ENCODE measurements around the gene GPR148.

The GPR148 gene

DNA sequence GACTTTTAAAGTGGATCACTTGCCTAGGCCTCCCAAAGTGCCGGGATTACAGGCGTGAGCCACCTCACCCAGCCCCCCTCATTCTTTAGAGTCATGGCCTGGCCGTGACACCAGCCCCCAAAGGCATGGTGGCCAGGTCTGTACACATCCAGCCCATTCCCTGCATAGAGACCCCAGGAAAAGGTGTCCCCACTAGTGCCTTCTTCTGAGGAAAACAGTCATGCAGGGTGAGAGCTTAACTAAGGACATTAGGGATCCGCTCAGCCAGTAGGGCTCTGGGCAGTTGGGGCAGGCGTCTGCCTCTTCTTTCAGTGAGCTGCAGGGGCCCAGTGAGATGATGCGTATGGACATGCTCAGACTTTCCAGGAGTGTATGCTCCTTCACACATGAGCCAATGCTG lies 20.8 kb downstream of the GPR148 start:
- DNase-seq (ENCODE audit: low spot score): no peak

DNA sequence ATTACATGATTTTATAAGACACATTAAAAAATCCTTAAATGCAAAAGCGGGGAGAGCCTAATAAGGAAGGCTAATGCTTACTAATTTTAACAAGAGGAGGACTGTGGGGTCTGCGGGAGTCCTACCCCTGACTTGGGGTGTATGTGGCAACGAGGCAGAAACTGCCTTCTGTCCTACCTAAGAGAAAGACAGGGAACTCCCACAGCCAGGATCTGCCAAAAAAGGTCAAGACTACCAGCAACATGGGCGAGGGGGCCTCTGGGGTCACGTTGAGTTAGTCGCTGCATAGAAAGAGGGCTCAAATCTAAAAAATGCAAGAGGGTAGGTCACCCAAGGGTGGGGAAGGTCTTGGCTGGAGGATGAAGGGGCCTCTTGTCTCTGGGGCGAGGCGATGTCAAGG lies 25.9 kb downstream of the GPR148 start:
- DNase-seq (ENCODE audit: low spot score): no peak

DNA sequence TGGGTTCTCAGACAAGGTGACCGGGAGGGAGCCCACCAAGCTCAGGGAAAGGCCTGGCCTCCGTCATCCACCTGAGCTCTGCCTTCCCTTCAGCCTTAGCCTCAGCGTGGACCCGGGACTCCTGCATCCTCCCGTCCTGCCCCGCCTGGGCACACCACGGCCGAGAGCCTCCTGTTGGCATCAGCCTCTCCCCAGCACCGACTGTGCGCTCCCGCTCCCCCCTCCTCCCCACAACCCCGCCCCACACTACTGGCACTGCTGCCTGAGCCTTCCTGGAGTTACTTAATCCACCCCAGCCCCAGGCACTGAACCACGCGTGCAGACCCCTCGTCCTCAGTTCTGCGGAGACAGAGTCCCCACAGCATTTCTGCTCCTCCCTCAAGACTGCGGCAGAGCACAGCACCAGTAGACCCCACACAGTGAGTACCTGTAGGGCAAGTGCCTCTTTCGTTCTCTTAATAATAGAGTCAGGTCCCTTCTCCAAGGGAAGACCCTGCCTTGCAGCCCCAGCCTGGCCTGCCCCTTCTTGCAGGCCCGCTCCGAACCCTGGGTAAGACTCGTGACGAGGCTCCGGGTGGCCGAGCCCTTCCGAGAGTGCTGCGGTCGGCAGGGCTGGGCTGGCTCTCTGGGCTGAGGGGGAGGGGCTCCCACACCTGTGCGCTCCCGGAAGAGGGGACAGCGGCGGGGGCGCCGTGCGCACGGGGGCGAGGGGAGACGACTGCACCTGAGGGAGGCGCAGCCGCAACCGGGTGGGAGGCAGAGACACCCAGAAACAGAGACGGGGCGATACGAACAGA lies 26.6 kb downstream of the GPR148 start, which contains the start of gene AMER3:
AMER3 (plus strand) TSS at position 285 of the 797 bp plus-strand sequence. CDS start 6,533 bp downstream, outside the sequence.
- no peak for DNase-seq (ENCODE audit: low spot score)

DNA sequence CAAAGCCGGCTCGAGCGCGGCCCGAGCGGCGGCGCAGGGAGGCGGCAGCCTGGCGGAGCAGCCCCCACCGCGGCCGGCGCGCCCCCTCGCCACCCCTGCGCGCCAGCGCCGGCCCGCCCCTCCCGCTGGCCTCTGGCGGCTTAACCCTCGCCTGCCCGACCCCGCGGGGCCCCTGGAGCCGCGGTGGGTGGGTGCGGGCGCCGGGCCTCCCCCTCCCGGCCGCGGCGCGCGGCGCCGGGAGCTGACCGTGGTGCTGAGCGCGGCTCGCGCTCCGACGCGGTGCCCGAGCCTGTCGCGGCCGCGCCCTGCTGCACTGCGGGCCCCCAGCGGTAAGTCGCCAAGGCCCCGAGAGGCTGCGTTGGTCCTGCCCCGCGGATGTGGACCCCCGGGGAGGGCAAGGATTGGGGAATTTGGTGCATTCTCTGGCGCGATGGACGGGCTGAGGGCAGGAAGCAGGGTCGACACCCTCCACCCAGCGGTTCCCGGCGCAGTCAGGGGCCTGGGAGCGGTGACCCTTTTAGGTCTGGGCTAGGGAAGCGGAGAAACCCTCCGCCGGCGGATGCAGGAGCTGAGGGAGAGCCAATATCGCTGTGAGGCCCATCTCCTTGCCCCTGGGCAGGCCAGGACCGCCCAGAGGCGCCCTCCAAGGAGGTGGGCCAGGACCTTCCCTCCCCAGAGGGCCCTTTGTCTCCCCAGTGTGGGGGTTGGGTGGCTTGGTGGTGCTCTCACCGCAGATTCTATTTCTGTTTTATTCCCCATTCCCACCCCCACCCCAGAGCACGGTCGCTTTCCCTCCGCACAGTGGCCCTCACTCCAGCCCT lies 27.4 kb downstream of the GPR148 start:
- peak; percentile 17 for DNase-seq (ENCODE audit: low spot score)

DNA sequence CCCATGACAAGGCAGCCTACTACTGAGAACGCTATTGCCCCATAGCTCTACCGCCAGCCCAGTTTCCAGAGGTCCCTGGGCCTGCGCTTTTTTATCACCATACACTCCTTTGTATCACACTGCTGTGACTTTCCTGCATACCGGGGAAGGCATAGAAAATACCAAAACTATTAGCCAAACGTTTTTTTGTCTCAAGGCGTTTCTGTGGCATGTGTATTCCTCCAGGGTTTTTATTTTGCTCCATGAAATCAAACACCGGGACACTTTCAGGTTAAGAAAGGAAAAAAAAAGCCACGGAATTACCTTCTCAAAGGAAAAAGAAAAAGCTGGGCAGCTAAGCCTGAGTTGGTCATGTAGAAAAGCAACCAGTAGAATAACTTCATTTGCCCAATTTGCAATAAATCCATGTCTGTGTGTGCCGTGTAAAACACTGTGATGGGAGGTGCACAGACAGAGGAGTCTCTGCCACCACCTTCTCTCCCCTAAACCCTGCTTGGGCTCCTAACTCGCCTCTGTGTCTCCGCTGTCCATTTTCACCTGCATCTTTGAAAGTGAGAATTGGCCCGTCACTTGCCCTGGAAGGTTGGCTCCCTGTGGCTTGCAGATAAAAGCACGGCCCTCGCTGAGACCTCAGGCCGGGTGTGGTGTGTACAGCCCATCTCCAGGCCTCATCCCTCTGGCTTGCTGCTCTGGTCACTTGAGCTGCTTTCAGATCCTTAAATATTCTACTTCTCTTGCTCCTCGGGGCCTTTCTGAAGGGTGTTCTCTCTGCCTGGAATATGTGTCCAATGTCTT lies 28.2 kb downstream of the GPR148 start:
- DNase-seq (ENCODE audit: low spot score): no peak

DNA sequence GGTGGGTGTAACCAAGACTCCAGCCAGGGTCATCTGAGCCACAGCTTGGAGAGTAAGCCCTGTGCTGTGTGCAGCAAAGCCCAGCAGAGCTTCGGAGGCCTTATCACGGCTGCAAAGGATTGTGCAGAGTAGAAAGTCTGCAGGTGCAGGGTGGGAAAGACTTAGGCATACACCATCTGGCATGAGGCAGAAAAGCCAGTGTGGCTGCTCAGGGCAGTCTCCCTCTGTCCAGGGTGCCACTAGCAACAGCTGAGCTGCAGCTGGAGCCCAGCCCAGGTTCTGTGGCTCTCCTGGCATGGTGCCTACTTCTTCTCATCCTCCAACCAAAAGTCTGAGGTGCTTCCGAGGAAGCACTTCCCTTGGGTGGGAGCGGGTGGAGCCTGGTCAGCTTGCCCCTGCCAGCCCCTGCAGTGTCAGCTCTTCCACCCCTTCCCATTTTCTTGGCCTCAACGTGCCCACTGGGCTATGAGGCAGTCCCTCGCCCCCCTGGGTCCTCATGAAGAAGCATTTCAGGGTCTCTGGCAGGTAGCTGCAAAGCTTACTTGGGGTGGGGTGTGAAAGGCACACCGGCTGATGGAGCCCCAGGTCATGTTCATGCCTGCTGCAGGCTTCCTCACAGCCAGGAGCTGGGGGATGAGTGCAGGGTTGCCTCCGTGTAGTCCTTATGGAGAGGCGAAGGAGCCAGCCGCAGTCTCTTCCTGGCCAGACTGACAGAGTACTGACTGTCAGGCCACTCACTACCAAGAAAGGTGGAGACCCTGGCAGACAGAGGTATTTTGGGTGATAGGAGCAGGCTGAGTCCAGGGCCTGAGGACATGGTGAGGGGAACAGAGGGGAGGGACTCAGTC lies 31.3 kb downstream of the GPR148 start:
- DNase-seq (ENCODE audit: low spot score): no peak

DNA sequence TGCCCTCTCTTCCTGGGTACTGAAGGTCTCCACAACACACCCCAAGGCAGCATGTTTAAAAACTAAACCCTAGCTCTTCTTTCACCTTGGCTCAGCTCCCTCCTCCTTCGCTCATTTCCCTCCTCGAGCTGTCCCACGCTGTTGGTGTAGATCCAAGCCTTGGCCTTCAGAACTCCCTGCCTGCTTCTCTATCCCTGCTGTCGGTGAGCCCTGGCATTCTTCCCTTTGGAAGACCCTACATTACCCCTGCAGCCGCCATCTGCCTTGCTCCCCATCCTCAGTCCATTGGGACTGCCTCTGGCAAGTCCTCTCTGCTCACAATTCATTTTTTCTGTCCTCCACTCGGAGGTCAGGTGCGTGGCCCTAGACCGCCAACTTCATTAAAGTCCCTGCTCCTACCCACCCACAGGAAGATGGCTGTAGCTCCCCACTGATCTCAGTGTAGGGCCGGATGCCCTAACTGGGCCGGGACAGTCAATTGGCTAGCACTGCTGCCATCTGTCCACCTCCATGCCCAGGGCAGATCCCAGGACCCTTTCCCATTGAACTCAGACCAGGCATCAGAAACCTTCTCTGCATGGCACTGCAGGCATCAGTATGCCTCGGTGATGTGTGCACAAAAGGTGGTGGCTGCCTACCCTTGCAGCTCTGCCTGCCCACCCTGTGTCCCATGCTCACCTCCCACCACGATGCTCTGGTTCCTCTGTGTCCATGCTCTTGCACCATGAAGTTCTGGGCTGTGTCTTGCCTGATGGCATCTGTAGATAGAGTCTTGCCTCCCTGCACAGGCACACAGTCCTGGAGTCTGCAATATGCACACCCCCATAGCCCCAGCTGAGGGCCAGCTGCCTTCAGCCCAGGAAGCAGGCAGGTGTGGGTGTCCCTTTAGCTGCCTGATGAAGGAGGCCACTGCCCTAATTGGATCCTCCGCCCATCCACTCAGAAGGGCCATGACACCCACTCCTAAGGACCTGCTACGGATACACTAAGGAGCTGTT lies 32.2 kb downstream of the GPR148 start:
- no peak for DNase-seq (ENCODE audit: low spot score)

DNA sequence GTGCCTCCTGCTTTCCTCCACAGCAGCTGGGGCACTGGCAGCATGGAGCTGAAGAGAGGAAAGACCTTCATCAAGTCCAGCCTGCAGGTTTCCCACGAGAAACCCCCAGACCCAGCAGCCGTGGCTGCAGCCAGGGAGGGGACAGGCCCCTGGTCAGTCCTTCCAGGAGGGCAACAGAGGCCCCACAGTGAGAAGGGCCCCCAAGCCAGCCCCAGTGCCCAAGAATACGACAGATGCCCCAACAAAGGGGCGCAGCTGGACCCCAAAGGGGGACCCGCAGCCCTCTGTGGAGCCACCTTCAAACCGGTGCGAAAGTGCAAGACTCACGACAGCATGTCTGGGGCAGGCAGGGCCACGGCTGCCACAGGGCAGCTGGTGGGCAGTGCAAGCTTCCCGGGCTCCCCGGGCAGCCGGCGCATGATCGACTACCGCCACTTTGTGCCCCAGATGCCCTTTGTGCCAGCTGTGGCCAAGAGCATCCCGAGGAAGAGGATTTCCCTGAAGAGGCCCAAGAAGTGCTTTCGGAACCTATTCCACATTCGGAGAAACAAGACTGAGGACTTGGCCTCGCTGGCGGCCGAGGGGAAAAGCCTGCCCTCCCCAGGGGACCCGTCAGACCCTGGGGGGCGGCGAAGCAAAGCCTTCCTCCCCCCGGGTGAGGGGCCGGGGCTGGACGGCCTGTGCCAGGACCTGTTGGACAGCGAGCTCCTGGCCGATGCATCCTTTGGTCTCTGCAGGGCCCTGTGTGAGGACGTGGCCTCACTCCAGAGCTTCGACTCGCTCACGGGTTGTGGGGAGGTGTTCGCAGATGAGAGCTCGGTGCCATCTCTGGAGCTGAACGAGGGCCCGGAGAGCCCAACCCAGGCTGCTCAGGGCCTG lies 33.4 kb downstream of the GPR148 start:
- DNase-seq (ENCODE audit: low spot score): no peak

DNA sequence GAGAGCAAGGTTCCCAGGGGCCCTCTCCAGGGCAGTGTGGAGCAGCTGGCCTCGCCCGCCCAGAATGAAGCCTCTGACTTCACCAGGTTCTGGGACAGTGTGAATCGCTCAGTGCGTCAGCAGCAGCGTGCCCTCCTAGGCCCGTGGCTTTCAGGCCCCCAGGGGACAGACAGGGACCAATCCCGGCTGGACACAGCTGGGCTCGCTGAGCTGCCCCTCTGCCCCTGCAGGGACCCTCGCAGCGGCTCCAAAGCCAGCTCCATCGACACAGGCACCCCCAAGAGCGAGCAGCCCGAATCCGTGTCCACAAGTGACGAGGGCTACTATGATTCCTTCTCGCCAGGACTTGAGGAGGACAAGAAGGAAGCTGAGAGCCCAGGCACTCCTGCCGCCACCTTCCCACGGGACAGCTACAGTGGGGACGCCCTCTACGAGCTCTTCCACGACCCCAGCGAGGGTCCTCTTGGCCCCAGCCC lies 34.1 kb downstream of the GPR148 start:
- DNase-seq (ENCODE audit: low spot score): no peak

DNA sequence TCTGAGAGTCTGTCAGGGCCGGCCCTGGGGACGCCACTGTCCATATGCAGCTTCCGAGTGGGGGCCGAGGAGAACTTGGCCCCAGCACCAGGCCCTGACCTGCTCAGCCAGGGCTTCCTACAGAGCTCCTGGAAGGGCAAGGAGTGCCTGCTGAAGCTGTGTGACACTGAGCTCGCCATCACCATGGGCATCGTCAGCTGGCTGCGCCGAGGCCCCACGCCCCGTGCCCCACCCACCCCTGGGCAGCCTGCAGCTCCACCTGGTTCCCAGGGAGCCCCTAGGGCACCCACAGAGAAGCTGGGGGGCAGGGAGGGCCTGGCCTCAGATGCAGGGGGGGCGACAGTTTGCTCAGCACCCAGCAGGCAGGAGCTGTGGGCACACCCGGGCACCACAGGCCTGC lies 34.5 kb downstream of the GPR148 start:
- DNase-seq (ENCODE audit: low spot score): no peak

DNA sequence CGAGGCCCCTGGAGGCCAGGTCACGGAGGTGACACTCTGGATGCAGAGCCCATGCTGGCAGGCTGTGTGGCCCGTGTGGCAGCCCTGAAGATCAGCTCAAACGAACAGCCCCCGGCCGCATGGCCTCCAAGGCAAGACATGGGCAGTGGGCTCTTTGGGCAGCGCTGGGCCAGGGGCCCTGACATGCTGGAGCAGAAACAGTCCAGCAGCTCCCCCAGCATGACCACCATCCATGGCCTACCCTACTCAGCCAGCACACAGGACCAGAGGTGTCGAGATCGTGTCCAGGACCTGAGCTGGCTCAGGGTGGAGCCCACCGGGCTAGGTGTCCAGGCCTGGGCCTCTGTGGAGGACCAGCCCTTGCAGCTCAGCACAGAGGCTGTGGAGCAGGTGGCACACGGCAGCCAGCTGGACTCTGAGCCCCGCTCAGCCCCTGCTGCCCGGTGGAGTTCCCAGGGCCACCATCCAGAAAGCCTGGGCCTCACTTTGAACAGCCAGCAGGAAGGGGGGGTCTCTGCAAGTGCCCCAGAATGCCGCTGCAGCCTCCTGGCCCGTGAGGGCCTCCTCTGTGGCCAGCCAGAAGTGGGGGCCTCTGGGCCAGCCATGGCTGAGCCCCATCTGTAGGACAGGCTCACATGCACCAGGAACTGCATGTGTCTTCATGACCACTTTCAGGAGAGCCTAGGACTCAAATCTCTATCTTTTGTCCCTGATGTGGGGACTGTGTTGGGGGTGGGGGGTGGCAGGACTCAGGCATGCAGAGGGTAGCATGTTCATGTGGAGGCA lies 35.4 kb downstream of the GPR148 start:
- DNase-seq (ENCODE audit: low spot score): no peak

DNA sequence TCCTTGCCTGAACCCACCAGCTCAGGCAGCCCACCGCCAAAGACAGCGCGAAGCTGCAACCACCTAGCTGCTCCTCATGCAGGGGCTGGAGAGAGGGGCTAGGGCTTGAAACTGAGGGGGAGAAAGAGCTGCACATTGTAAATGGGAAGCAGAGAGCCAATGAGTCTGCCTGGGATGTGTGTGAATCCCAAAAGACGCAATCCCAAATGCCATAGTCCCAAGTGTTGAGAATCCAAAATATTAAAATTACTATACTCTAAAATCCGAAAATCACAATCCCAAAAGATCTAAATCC lies 35.9 kb downstream of the GPR148 start:
- no peak for DNase-seq (ENCODE audit: low spot score)

DNA sequence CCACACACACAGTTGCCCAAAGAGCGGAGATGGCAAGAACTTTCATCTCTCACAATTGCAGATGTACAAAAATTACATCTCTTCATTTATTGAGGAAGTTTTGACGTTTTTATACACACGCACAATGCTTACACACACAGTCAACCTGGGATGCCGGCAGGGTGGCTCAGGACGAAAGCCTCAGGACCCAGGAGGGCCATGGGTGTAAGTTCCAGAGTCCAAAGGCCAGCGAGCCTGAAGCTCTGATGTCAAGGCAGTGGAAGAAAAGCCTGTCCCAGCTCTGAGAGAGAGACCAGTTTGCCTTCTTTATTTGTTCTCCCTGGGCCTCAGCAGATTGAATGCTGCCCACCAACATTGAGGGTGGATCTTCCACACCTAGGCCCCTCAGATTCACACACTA lies 36.6 kb downstream of the GPR148 start:
- no peak for DNase-seq (ENCODE audit: low spot score)

DNA sequence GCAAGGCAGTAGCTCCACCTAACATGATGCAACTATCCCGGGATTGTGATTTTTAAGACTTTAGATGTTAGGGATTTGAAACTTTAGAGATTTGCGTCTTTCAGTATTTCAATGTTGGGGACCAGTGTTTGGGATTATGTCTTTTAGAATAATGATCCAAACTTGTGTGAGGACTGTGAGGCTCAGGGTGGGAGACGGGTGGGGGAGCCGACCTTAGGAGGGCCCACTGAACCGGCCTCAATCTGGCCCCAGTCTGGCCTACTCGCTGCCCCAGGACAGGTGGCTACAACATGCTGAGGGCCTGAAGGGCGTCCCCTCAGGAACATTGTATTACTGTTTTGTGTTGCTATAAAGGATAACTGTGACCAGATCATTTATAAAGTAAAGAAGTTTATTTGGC lies 37.2 kb downstream of the GPR148 start:
- no peak for DNase-seq (ENCODE audit: low spot score)

DNA sequence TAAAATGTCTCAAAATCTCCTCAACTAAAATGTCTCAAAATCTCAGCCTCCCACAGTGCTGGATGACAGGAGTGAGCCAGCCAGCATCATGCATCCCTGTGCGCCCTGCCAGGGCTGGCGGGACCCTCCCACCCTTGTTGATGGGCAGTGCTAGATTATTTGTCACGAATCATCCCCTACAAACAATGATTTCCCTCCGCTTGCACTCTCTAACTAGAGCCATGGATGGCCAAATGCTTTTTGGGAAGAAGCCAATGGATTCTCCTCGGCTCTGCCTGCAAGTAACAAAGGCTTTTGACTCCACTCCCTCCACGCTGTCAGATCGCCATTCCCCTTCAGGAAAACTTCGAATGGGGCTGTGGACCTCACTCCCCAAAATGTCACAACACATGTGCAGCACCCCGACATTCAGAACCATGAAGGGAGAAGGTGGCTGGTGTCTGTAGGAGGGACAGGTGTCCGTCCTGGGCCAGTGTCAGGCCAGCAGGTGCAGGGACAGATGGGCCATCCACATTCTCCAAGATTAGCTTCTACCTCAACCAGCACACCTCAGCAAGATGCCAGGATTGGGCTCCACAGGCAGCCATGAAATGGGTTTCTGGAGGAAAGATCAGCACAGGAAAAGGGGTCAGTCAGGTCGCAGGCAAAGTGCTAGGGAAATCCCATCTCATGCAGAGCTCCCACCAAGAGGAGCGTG lies 38.0 kb downstream of the GPR148 start:
- DNase-seq (ENCODE audit: low spot score): no peak

DNA sequence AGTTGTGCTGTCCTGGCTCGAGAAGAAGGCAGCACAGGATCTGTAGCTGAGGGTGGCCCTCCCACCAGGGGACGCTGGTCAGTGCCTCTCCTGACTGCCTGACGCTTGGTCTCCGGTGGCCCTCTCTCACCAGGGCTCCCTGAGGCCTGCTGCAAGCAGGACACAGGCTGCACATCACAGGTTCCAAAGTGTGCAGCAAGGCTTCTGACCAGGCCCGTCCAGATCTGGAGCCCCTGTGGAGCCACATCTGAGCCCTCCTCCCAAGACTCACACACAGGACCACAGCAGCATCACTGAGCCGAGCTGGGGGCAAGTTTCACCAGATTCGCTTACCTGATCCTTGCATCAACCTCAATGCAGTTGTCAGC lies 38.5 kb downstream of the GPR148 start:
- no peak for DNase-seq (ENCODE audit: low spot score)

DNA sequence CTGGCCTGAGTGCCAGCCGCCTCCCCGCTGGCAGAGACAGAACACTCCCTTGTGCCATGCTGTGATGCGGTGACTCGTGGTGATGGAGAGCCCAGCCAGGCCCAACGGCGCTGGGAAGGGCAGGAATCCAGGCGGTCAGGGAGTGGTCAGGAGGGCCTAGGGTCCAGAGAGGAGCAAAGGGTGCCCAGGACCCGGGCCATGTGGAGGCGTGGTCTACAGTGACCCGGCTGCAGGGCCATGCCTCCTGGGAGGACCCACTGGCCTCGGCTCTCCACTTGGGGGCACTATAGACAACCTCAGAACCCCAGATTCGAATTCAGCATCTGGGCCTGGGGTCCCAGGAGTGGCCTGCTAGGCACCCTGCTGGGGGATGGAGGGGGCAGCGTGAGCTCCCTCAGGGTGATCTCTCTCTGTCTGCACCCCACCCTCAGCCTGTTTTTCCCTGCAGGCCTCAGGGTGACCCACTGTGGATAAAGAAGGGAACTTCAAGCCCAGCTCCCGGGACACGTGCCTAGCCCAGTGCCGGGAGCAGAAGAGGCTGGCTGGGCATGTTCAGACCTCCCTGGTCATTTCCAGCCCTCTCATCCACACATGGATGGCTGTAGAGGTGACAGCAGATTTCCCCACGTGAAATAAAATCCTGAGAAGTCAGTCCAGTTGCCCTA lies 39.5 kb downstream of the GPR148 start:
- DNase-seq (ENCODE audit: low spot score): no peak
